H1 (cell line): Measurements from ENCODE around the gene DNLZ. TPM values are rescaled to one million over a fixed set of nuclear protein-coding genes. Genes with fewer than 3 reads are reported as not detected.

Experiments used
- CTCF ChIA-PET: fragments of 300-600 bp; sonication (Branson Sonifier 250); formaldehyde crosslinking; loops from one replicate; lab custom pipeline; 2021; ENCODE audit not compliant: partially characterized antibody; lab: Charles Lee
- POLR2A ChIA-PET: fragments of 300-600 bp; sonication (Branson Sonifier 250); formaldehyde crosslinking; loops from one replicate; lab custom pipeline; 2021; ENCODE audit warnings: inconsistent platforms; ENCODE audit not compliant: partially characterized antibody; lab: Charles Lee
- DNase-seq, 2 experiments: peaks; one replicate each; pipeline versions ENCODE4 v3.0.0 to v3.0.0-alpha.2; 2010 to 2022; ENCODE audit warnings: low spot score in 2 of 2, low read depth in 1 of 2, mixed read lengths in 1 of 2
- FAIRE-seq: peaks from 2 replicates; lab custom pipeline; 2011; peaks lifted over from hg19 to GRCh38; lab: Jason Lieb, UNC
- H2AFZ ChIP-seq: 2 replicates; pipeline ENCODE4 v1.8.1; 2012; ENCODE audit warnings: low read length, inconsistent platforms
- H2AK5ac ChIP-seq: 2 replicates; pipeline ENCODE4 v1.6.1; 2013; ENCODE audit warnings: low read depth, low read length
- H2BK120ac ChIP-seq: replicated peaks from 2 replicates; pipeline ENCODE3; 2013; ENCODE audit warnings: low read depth, low read length, inconsistent platforms
- H2BK12ac ChIP-seq: 2 replicates; pipeline ENCODE4 v1.6.1; 2013; ENCODE audit warnings: low read depth, low read length
- H2BK15ac ChIP-seq: 2 replicates; pipeline ENCODE4 v1.6.1; 2013; ENCODE audit warnings: low read length
- H2BK20ac ChIP-seq: 2 replicates; pipeline ENCODE4 v1.6.1; 2013; ENCODE audit warnings: low read length
- H2BK5ac ChIP-seq: 2 replicates; pipeline ENCODE4 v1.6.1; 2013; ENCODE audit warnings: low read depth, low read length
- H3K14ac ChIP-seq: 2 replicates; pipeline ENCODE4 v1.6.1; 2013; ENCODE audit warnings: inconsistent platforms; ENCODE audit not compliant: insufficient read length
- H3K18ac ChIP-seq: 2 replicates; pipeline ENCODE4 v1.6.1; 2013; ENCODE audit warnings: low read length; ENCODE audit errors: extremely low read depth
- H3K23ac ChIP-seq: 2 replicates; pipeline ENCODE4 v1.6.1; 2013; ENCODE audit warnings: inconsistent platforms; ENCODE audit not compliant: insufficient read length
- H3K23me2 ChIP-seq: 2 replicates; pipeline ENCODE4 v1.6.1; 2013; ENCODE audit warnings: low read depth, low read length
- H3K27ac ChIP-seq: 2 replicates; pipeline ENCODE4 v1.6.1; 2011; ENCODE audit warnings: low read depth, low read length, inconsistent platforms
- H3K27me3 ChIP-seq, 4 experiments: replicated peaks in 1 of 4; 1 replicate in 1 of 4; 2 replicates in 3 of 4; pipeline versions ENCODE4 v1.6.1 to v1.8.1; 2011 to 2013; ENCODE audit warnings: low read length in 3 of 4, mild to moderate bottlenecking in 3 of 4, inconsistent platforms in 2 of 4, mixed read lengths in 2 of 4, moderate library complexity in 1 of 4; ENCODE audit not compliant: control insufficient read depth in 3 of 4, insufficient read depth in 3 of 4; ENCODE audit errors: extremely low read depth in 1 of 4
- H3K36me3 ChIP-seq, 4 experiments: 2 replicates each; pipeline versions ENCODE4 v1.6.1 to v1.8.1; 2011 to 2013; ENCODE audit warnings: mild to moderate bottlenecking in 4 of 4, low read length in 3 of 4, moderate library complexity in 2 of 4, control low read depth in 1 of 4, inconsistent platforms in 1 of 4; ENCODE audit not compliant: insufficient read depth in 4 of 4, control insufficient read depth in 2 of 4
- H3K4ac ChIP-seq: replicated peaks from 2 replicates; pipeline ENCODE3; 2013; ENCODE audit warnings: low read length, low read depth, mixed read lengths, inconsistent platforms; ENCODE audit not compliant: insufficient read length
- H3K4me1 ChIP-seq, 4 experiments: replicated peaks in 1 of 4; 1 replicate in 1 of 4; 2 replicates in 3 of 4; pipeline versions ENCODE4 v1.6.1 to v1.8.1; 2011 to 2013; ENCODE audit warnings: low read length in 3 of 4, inconsistent platforms in 2 of 4, mixed read lengths in 1 of 4; ENCODE audit not compliant: insufficient read depth in 4 of 4, control insufficient read depth in 3 of 4
- H3K4me2 ChIP-seq, 2 experiments: 2 replicates each; pipeline versions ENCODE4 v1.6.1 to v1.8.1; 2011 to 2013; ENCODE audit warnings: low read depth in 2 of 2, low read length in 2 of 2, control low read depth in 1 of 2, inconsistent platforms in 1 of 2, mild to moderate bottlenecking in 1 of 2; ENCODE audit not compliant: insufficient read depth in 1 of 2
- H3K4me3 ChIP-seq, 4 experiments: fragments of 200-600, 300-600 bp in 1 of 4; sonication (generic), shearing (Covaris generic), sonication (Bioruptor Twin) in 1 of 4; 2 replicates each; pipeline versions ENCODE4 v1.5.1 to v1.8.1; 2011 to 2016; ENCODE audit warnings: low read length in 4 of 4, low read depth in 3 of 4, control low read depth in 2 of 4, inconsistent platforms in 2 of 4, mild to moderate bottlenecking in 2 of 4, mixed read lengths in 1 of 4, moderate library complexity in 1 of 4; ENCODE audit not compliant: insufficient read depth in 2 of 4; ENCODE audit errors: extremely low read depth in 1 of 4
- H3K56ac ChIP-seq: replicated peaks from 2 replicates; pipeline ENCODE3; 2013; ENCODE audit warnings: low read depth, mild to moderate bottlenecking, mixed read lengths, low read length, inconsistent platforms; ENCODE audit not compliant: insufficient read length
- H3K79me1 ChIP-seq: 2 replicates; pipeline ENCODE4 v1.6.1; 2013; ENCODE audit warnings: low read depth, low read length, control low read depth
- H3K79me2 ChIP-seq, 2 experiments: 2 replicates each; pipeline versions ENCODE4 v1.6.1 to v1.8.1; 2012 to 2013; ENCODE audit warnings: low read length in 2 of 2, mild to moderate bottlenecking in 2 of 2, inconsistent platforms in 1 of 2; ENCODE audit not compliant: insufficient read depth in 2 of 2, control insufficient read depth in 1 of 2
- H3K9ac ChIP-seq, 4 experiments: replicated peaks in 1 of 4; 1 replicate in 1 of 4; 2 replicates in 3 of 4; pipeline versions ENCODE4 v1.6.1 to v1.8.1; 2011 to 2013; ENCODE audit warnings: low read depth in 3 of 4, low read length in 3 of 4, control low read depth in 2 of 4, mild to moderate bottlenecking in 2 of 4, moderate library complexity in 2 of 4, inconsistent platforms in 1 of 4; ENCODE audit errors: extremely low read depth in 1 of 4
- H3K9me3 ChIP-seq, 2 experiments: 2 replicates each; pipeline versions ENCODE4 v1.6.1 to v1.8.1; 2012 to 2013; ENCODE audit warnings: mild to moderate bottlenecking in 2 of 2, moderate library complexity in 2 of 2, control low read depth in 1 of 2, inconsistent platforms in 1 of 2, low read depth in 1 of 2, low read length in 1 of 2, mixed read lengths in 1 of 2; ENCODE audit not compliant: insufficient read depth in 2 of 2
- H4K20me1 ChIP-seq, 2 experiments: replicated peaks in 1 of 2; 2 replicates each; pipeline versions ENCODE3 to v1.8.1; 2011 to 2013; ENCODE audit warnings: inconsistent platforms in 2 of 2, low read length in 2 of 2, mild to moderate bottlenecking in 1 of 2; ENCODE audit not compliant: insufficient read depth in 2 of 2, control insufficient read depth in 1 of 2
- H4K5ac ChIP-seq: 2 replicates; pipeline ENCODE4 v1.6.1; 2013; ENCODE audit warnings: low read length, low read depth, mixed read lengths, inconsistent platforms; ENCODE audit not compliant: insufficient read length
- H4K8ac ChIP-seq: 2 replicates; pipeline ENCODE4 v1.8.0; 2013; ENCODE audit warnings: mild to moderate bottlenecking, moderate library complexity, low read length, inconsistent platforms; ENCODE audit not compliant: insufficient read depth; ENCODE audit errors: extremely low read depth
- H4K91ac ChIP-seq: replicated peaks from 2 replicates; pipeline ENCODE3; 2013; ENCODE audit warnings: low read length, mixed read lengths, inconsistent platforms; ENCODE audit not compliant: insufficient read length
- RXRA ChIP-seq: IDR thresholded peaks from 2 replicates; pipeline ENCODE4 v1.6.1; 2011; ENCODE audit warnings: low read depth, mild to moderate bottlenecking, low read length, moderate library complexity; ENCODE audit not compliant: insufficient read depth
- SIX5 ChIP-seq: IDR thresholded peaks from 2 replicates; pipeline ENCODE4 v1.6.1; 2011; ENCODE audit warnings: mild to moderate bottlenecking, low read depth, low read length
- SUZ12 ChIP-seq: fragments of 200-600 bp; sonication (generic); IDR thresholded peaks from 2 replicates; pipeline ENCODE4 v1.6.1; 2012; ENCODE audit warnings: mild to moderate bottlenecking, inconsistent platforms, low read length, moderate library complexity, mixed read lengths
- TEAD4 ChIP-seq: IDR thresholded peaks from 2 replicates; pipeline ENCODE4 v1.6.1; 2012; ENCODE audit warnings: low read depth, low read length, inconsistent platforms, mixed read lengths
- WGBS, 2 experiments: shearing (Covaris generic) in 1 of 2; methylation state at CpG; one replicate each; pipeline versions ENCODE4 v1.1.6 to v1.1.7; 2013 to 2015; ENCODE audit warnings: low lambda C conversion rate in 2 of 2, mixed read lengths in 2 of 2, inconsistent platforms in 1 of 2, low coverage in 1 of 2, missing lambda C conversion rate in 1 of 2; ENCODE audit not compliant: insufficient replicate concordance in 2 of 2, insufficient coverage in 1 of 2, insufficient read length in 1 of 2; ENCODE audit errors: extremely low coverage in 1 of 2, missing lambda C conversion rate in 1 of 2; 5-methylcytosine and 5-hydroxymethylcytosine counted together
- polyA plus RNA-seq, 7 experiments: library from polyadenylated mRNA; depleted of rRNA in 3 of 7; stranded (reverse) in 5 of 7; unstranded in 2 of 7; fragments of >200 nt in 5 of 7; fragments of 200-250 nt in 2 of 7; gene quantifications; 1 replicate in 5 of 7; 2 replicates in 1 of 7; 4 replicates in 1 of 7; pipeline versions ENCODE4 v1.2.1 to v1.2.3, GENCODE V29; 2011 to 2013; ENCODE audit warnings: missing spikeins in 2 of 7, mixed read lengths in 2 of 7
- total RNA-seq: library from RNA; stranded (reverse); fragmentation: NEBNext Ultra II Directional; extraction: Animal tissue kit (Norgen Biotek cat#: 25700); gene quantifications from 2 replicates; pipeline ENCODE4 v1.2.1, GENCODE V29; 2021

DNLZ gene
- total and polyA plus RNA-seq, 2 of the 8 experiments (the other 6 are each of a cell fraction or from before 2014, with no cell fraction given), result 11.6 to 17.9 TPM

- Histone ChIP-seq H3K36me3 (peaks cover 0 to 2% (median 0%) of the 10 kb centered on the region in 4 experiments; a peak in 1 of 8 replicates), H3K18ac (no peak overlapping the region), H3K14ac (no peak overlapping the region), H3K79me2 (no peaks in the 10 kb centered on the region), H3K4me2 (no peak overlapping the region), H3K79me1 (peaks cover 3% of the 10 kb centered on the region), H3K27ac (no peak overlapping the region; the same call in 1 of the 2 replicates), H3K4ac (no peak overlapping the region), H3K23me2 (no peaks in the 10 kb centered on the region; the same call in 1 of the 2 replicates), H3K9me3 (peaks cover 0 to 3% of the 10 kb centered on the region in 2 experiments; a peak in 1 of 4 replicates), H3K56ac (no peak overlapping the region), H2AK5ac (no peak overlapping the region), H2BK20ac (no peak overlapping the region), H3K9ac (no peak overlapping the region), H2BK5ac (no peak overlapping the region), H2BK120ac (no peak overlapping the region), H4K91ac (no peak overlapping the region), H2BK15ac (no peak overlapping the region), H4K5ac (no peak overlapping the region), H3K4me3 (no peak overlapping the region), H3K4me1 (peaks cover 0 to 8% (median under 1%) of the 10 kb centered on the region in 4 experiments; a peak in 3 of 7 replicates), H3K23ac (no peak overlapping the region), H3K27me3 (peaks cover 0 to 2% (median 0%) of the 10 kb centered on the region in 4 experiments; a peak in 2 of 7 replicates), H2BK12ac (no peak overlapping the region), H4K20me1 (peaks cover 0 to 7% of the 10 kb centered on the region in 2 experiments), H2AFZ (no peak overlapping the region), H4K8ac (no peak overlapping the region; the same call in none of the 2 replicates)
- 93% methylated on average over 6 of the region's 9 CpGs; no CpG with 5 or more reads in 1 of the 2 experiments for WGBS, 2 experiments
- TF ChIP-seq SIX5 (no peak), SUZ12 (no peak), TEAD4 (no peak), RXRA (no peak)
- DNase-seq, result no peak
- POLR2A ChIA-PET, result interaction anchor here (0.8 to 15.8 kb wide), 12 partner anchors 10 to 361 kb away, joined by 4 to 137 read pairs (median 4); partner anchors contain the start of genes CARD9 and SNAPC4
- no peak for FAIRE-seq
- CTCF ChIA-PET, result interaction anchor here (0.9 to 7.1 kb wide), 10 partner anchors 9 to 252 kb away, joined by 3 to 80 read pairs (median 6); no protein-coding TSS in a partner anchor
These were observed 2.3 kb upstream of the DNLZ start for GRCh38 chr9:136365775-136366222.
